Dedifferentiated amniotic fluid mesenchymal stem cell (primary cell): Measurements from ENCODE around the gene VAMP5.
A peak's percentile ranks its signal among the peaks of the same experiment; 100 is the strongest.
"Not testable (repeated sequence)": the region's sequence is repeated elsewhere in the genome, so short reads cannot be mapped to it uniquely, and the experiment has no call there.

ENCODE experiments used
- DNase-seq: peaks from one replicate; pipeline ENCODE4 v3.0.0-alpha.2; 2016; ENCODE audit errors: extremely low spot score

The VAMP5 gene

DNA sequence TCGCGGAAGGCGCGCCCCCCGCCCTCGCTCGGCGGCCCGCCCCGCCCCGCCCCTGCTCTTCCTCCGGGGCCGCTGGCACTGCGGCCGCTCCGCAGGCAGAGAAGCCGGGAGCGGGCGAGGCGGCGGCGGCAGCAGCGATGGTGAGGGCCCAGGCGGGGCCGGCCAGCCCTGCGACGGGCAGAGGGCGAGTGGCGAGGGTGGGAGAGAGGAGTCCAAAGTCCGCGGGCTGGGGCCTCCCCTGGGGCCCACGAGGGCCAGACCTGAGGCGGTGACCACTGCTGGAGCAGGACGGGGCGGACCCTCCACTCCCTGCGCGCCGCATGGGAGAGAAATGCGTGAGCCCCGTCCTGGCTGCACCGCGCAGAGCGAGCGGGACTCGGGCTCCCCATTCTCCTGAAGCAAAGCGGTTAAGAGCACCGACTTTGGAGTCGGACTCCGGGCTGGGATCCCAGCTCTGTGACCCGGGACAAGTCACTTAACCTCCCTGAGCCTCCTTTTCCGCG lies at the start of gene VAMP5:
TSS of gene VAMP5 (plus strand) at position 78 of the 503 bp plus-strand sequence. CDS start at position 138, 60 bp downstream.
- no peak for DNase-seq

- no peak for DNase-seq
Observed at GRCh38 chr2:85534881-85535280, 49.4 kb upstream of the VAMP5 start.

- no peak for DNase-seq
Observed at GRCh38 chr2:85536479-85536878, 47.8 kb upstream of the VAMP5 start.

DNA sequence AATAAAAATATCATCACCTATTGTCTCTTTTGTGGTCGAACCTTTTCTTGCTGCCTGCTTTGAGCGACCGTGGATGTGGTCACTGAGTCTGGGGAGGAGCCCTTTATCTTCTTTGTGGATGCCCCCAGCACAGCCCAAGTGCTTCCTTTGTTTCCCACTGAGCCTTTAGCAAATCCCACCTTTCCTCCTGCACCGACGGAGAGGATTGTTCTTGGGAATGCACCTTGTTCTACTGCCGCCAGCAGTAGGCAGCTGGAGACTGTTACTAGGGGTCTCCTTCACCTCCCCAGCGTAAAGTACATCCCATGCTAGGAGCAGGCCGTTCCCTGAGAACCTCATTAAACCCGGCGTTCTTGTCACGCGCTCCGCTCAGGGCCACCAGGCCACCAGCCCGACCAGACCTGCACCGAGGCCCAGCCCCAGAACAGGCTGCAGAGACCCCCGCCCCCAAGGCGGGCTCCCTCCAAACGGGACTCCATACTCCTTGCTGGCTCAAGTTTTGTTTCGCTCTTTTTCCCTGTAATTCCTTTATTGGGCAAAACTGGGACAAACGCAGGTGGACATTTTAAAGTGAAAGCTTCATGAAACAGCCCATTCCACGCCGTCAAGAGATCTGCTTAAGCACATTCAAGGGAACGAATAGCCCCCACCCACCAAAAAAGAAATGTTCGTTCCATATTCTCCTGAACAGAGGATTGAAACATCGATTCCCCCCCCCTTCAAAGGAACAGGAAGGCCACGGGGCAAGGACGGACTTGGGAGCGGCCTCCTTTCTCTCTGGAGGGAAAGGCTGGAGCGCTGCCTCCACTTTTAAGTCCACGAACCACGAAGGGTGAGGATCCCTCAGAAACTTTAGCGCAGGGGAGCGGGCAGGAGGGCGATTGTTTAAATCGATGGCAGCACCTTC lies 46.4 kb upstream of the VAMP5 start:
- DNase-seq, result no peak

- peak; percentile 87 for DNase-seq
Observed at GRCh38 chr2:85538507-85539360, 45.5 kb upstream of the VAMP5 start, which contains the start of gene MAT2A. TSS of gene MAT2A (plus strand) at chr2:85539168. CDS start at chr2:85539288, 120 bp downstream.

GRCh38 chr2:85539361-85540132 lies 44.7 kb upstream of the VAMP5 start:
- peak; percentile 47 for DNase-seq

- no peak for DNase-seq
Observed at GRCh38 chr2:85540133-85540648, 44.0 kb upstream of the VAMP5 start.

DNA sequence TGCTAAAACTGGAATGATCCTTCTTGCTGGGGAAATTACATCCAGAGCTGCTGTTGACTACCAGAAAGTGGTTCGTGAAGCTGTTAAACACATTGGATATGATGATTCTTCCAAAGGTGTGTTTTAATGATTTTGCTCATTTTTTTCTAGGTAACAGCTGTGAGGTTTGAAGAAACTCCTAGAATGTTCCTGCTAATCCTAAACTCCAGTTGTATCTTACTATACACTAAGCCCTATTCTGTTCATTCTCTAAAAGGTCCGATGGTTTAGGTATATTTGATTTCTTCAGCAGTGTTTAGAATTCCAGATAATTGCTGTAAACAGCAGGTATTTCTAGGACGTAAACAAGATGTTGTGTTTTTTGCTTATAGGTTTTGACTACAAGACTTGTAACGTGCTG lies 43.0 kb upstream of the VAMP5 start:
- DNase-seq, result no peak

- no peak for DNase-seq
Observed at GRCh38 chr2:85541753-85542457, 42.3 kb upstream of the VAMP5 start.

GRCh38 chr2:85542777-85543176 lies 41.5 kb upstream of the VAMP5 start:
- no peak for DNase-seq

DNA sequence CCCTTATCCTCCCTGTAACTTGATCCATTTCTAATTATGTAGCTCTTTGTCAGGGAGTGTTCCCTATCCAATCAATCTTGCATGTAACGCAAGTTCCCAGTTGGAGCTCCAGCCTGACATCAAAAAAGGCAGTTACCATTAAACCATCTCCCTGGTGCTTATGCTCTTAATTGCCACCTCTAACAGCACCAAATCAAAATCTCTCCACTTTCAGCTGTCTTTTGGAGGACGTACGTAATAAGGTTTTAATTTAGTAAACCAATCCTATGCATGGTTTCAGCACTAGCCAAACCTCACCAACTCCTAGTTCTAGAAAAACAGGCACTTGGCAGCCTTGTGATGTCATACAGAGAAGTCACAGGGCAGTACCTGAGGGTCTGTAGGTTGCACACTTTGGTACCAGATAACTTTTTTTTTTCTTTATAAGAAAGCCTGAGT lies 40.0 kb upstream of the VAMP5 start:
- DNase-seq, result not testable (repeated sequence)

DNA sequence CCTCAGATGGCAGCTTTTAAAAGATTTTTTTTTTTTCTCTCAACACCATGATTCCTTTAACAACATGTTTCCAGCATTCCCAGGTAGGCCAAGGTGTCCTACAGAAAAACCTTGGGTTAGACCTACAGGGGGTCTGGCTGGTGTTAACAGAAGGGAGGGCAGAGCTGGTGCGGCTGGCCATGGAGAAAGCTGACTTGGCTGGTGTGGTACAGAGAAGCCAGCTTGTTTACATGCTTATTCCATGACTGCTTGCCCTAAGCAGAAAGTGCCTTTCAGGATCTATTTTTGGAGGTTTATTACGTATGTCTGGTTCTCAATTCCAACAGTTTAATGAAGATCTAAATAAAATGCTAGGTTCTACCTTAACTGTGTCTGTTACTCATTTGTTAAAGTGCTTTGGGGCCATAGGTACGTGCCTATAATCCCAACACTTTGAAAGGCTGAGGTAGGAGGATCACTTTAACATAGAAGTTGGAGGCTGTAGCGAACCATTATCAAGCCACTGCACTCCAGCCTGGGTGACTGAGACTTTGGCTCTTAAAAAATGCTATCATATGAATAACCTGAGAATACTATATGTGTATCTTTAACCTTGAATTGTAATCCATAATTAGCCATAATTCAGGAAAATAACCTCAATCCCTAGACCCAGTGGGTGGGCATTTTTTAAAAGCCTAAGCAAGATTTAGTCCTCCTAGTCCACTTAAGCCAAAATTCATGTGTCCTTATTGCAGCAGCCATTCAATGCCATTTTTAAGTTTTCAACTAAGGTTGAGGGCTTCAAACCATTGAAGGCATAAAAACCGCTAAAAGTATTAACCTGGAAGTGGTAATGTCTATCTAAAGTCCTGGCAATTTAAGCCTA lies 39.1 kb upstream of the VAMP5 start:
- not testable (repeated sequence) for DNase-seq

- DNase-seq, result no peak
Observed at GRCh38 chr2:85545780-85546240, 38.4 kb upstream of the VAMP5 start.

- DNase-seq, result no peak
Observed at GRCh38 chr2:85547089-85547858, 37.0 kb upstream of the VAMP5 start.

GRCh38 chr2:85547859-85548607 lies 36.2 kb upstream of the VAMP5 start:
- DNase-seq, result no peak

GRCh38 chr2:85548608-85548900 lies 35.7 kb upstream of the VAMP5 start:
- no peak for DNase-seq

GRCh38 chr2:85549095-85549494 lies 35.1 kb upstream of the VAMP5 start:
- DNase-seq, result no peak

DNA sequence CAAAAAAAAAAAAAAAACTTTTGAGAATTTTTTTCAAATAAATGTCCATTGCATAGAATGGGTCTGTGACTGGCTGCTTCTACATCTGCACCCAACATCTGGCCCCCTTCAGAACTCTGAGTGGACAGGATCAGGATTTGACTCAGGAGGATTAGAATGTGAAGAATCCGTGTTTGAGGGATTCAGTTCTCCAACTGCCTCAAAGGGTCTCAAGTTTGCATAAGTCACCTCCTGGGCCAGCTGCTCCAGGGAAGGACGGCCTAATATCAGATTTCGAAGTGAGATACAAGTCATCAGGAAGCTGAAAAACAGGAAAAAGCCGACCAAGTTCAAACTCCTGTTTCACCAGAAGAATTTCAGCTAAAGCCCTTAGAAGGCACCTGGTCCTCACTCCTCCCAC lies 34.4 kb upstream of the VAMP5 start:
- DNase-seq, result peak; percentile 84
